Measurements from ENCODE around the gene ADA. TPM values are rescaled to one million over a fixed set of nuclear protein-coding genes. Genes with fewer than 3 reads are reported as not detected.

The ADA gene
- total and polyA plus RNA-seq, 2 of the 13 experiments (the other 11 are each of a cell fraction or from before 2014, with no cell fraction given), result 2.5 to 11.3 TPM

DNA sequence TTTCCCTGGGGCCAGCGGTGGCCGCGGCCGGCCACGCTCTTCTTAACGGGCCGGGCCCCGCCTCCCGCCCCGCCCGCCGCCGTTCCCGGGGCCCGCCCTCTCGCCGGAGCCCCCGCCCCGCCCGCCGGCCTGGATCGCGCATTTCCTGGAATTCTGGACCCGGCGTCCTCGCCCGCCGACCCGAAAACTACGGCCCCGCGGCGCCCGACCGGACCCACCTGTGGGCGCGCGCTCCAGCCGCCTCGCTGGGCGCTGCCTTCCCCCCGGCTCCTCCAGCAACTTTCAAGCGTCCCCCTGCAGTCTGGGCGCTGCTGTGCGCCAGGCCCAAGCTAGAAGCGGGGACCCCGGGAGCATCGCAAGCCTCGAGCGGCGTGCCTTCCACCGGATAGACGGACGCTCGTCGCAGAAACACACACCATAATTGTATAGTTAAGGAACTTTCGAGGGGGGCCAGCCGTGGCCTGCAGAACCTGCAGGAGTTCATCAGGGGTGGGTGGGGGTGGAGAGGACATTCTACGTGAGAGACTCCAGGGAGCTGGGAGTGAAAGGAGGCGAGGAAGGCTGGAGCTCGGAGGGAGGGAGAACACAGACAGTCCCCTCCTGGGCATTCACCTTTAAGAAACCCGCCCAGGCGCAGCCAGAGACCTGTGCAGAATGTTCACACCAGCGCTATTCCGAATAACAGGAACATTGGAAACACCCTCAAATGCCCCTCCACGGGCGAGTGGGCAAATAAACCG is at the start of gene ADA (continued):
- TF ChIP-seq NFE2L2 (IDR thresholded peaks at IDR 0.05; ENCODE audit: low read length) (no peak), RBM39 (IDR thresholded peaks at IDR 0.05; ENCODE audit: low read depth, low read length, poor library complexity, severe bottlenecking) (peak; percentile 52), FOXK2 (IDR thresholded peaks at IDR 0.05) (no peak), ZNF746 (CRISPR knock-in tag; IDR thresholded peaks at IDR 0.05) (peak; percentile 81; the same call in 1 of the 2 replicates), ARID2 (CRISPR knock-in tag; IDR thresholded peaks at IDR 0.05; ENCODE audit: borderline replicate concordance) (peak; percentile 39; the same call in 1 of the 2 replicates), PITX1 (CRISPR knock-in tag; IDR thresholded peaks at IDR 0.05) (no peak; the same call in 1 of the 2 replicates), TFDP2 (CRISPR knock-in tag; IDR thresholded peaks at IDR 0.05) (0 out of 2 replicates have a peak, but pooled peaks have one; percentile 29), ZNF670 (CRISPR knock-in tag; IDR thresholded peaks at IDR 0.05; ENCODE audit: borderline replicate concordance) (no peak), RFX1 (IDR thresholded peaks at IDR 0.05) (no peak), TBL1XR1 (IDR thresholded peaks at IDR 0.05; ENCODE audit: borderline replicate concordance, low read length, partially characterized antibody) (no peak), ZNF253 (CRISPR knock-in tag; IDR thresholded peaks at IDR 0.05; ENCODE audit: borderline replicate concordance) (no peak), ZNF274 (CRISPR knock-in tag; IDR thresholded peaks at IDR 0.05) (no peak), NFRKB (IDR thresholded peaks at IDR 0.05) (no peak), ATAD3A (CRISPR knock-in tag; IDR thresholded peaks at IDR 0.05) (no peak), CCDC6 (CRISPR knock-in tag; IDR thresholded peaks at IDR 0.05) (peak; percentile 74; the same call in 1 of the 2 replicates), ZNF570 (CRISPR knock-in tag; IDR thresholded peaks at IDR 0.05; ENCODE audit: borderline replicate concordance) (no peak), SNAPC2 (CRISPR knock-in tag; IDR thresholded peaks at IDR 0.05) (no peak), ZNF562 (CRISPR knock-in tag; IDR thresholded peaks at IDR 0.05; ENCODE audit: borderline replicate concordance) (no peak), ZNF136 (CRISPR knock-in tag; IDR thresholded peaks at IDR 0.05; ENCODE audit: low read depth) (0 out of 2 replicates have a peak, but pooled peaks have one; percentile 48), REL (CRISPR knock-in tag; conservative IDR thresholded peaks at IDR 0.05) (no peak), ZNF709 (CRISPR knock-in tag; IDR thresholded peaks at IDR 0.05) (peak; percentile 43; the same call in 1 of the 2 replicates), GATA4 (IDR thresholded peaks at IDR 0.05; ENCODE audit: borderline replicate concordance, low read depth) (no peak)
- TF ChIP-seq, protein P1, sequence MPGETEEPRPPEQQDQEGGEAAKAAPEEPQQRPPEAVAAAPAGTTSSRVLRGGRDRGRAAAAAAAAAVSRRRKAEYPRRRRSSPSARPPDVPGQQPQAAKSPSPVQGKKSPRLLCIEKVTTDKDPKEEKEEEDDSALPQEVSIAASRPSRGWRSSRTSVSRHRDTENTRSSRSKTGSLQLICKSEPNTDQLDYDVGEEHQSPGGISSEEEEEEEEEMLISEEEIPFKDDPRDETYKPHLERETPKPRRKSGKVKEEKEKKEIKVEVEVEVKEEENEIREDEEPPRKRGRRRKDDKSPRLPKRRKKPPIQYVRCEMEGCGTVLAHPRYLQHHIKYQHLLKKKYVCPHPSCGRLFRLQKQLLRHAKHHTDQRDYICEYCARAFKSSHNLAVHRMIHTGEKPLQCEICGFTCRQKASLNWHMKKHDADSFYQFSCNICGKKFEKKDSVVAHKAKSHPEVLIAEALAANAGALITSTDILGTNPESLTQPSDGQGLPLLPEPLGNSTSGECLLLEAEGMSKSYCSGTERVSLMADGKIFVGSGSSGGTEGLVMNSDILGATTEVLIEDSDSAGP (CRISPR knock-in tag; IDR thresholded peaks at IDR 0.05; ENCODE audit: borderline replicate concordance), result peak; percentile 75; the same call in 1 of the 2 replicates
- TF ChIP-seq, protein P2, sequence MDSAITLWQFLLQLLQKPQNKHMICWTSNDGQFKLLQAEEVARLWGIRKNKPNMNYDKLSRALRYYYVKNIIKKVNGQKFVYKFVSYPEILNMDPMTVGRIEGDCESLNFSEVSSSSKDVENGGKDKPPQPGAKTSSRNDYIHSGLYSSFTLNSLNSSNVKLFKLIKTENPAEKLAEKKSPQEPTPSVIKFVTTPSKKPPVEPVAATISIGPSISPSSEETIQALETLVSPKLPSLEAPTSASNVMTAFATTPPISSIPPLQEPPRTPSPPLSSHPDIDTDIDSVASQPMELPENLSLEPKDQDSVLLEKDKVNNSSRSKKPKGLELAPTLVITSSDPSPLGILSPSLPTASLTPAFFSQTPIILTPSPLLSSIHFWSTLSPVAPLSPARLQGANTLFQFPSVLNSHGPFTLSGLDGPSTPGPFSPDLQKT (CRISPR knock-in tag; IDR thresholded peaks at IDR 0.05; ENCODE audit: borderline replicate concordance), result no peak
- TF ChIP-seq, protein P3, sequence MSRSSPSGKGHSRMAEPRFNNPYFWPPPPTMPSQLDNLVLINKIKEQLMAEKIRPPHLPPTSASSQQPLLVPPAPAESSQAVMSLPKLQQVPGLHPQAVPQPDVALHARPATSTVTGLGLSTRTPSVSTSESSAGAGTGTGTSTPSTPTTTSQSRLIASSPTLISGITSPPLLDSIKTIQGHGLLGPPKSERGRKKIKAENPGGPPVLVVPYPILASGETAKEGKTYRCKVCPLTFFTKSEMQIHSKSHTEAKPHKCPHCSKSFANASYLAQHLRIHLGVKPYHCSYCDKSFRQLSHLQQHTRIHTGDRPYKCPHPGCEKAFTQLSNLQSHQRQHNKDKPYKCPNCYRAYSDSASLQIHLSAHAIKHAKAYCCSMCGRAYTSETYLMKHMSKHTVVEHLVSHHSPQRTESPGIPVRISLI (CRISPR knock-in tag; IDR thresholded peaks at IDR 0.05; ENCODE audit: borderline replicate concordance), result no peak

All from HepG2 (cell line).